Daoy (cell line): ENCODE data around the gene SIRT3. TPM values are rescaled to one million over a fixed set of nuclear protein-coding genes. Genes with fewer than 3 reads are reported as not detected.
"Not testable (repeated sequence)": the region's sequence is repeated elsewhere in the genome, so short reads cannot be mapped to it uniquely, and the experiment has no call there.

Experiments
- DNase-seq: peaks from one replicate; pipeline ENCODE4 v3.0.0-alpha.2; 2015; ENCODE audit warnings: low read depth
- total RNA-seq: library from RNA; depleted of rRNA; stranded (reverse); fragments of >200 nt; shearing (Covaris generic); gene quantifications from 2 replicates; pipeline ENCODE4 v1.2.3, GENCODE V29; 2014

The SIRT3 gene
- total RNA-seq, 1 experiment from 2014 or later: 5.4 TPM

GRCh38 chr11:240315-240714 is 4.2 kb upstream of the SIRT3 start:
- no peak for DNase-seq

GRCh38 chr11:238346-238745 is 2.2 kb upstream of the SIRT3 start:
- DNase-seq: not testable (repeated sequence)

GRCh38 chr11:236774-237767 is 929 bp upstream of the SIRT3 start, which contains the start of gene PSMD13:
PSMD13 (plus strand) TSS chr11:236976; CDS start chr11:237050, 74 bp downstream.
- peak; percentile 91 for DNase-seq

- DNase-seq: no peak
Observed at GRCh38 chr11:235609-235996, 539 bp downstream of the SIRT3 start.

- no peak for DNase-seq
Observed at GRCh38 chr11:235180-235579, 962 bp downstream of the SIRT3 start.

GRCh38 chr11:232783-233565 is 3.2 kb downstream of the SIRT3 start:
- no peak for DNase-seq

- DNase-seq: no peak
Observed at GRCh38 chr11:230431-230830, 5.7 kb downstream of the SIRT3 start.

GRCh38 chr11:227824-228379 is 8.2 kb downstream of the SIRT3 start:
- DNase-seq: no peak

GRCh38 chr11:225734-226453 is 10.2 kb downstream of the SIRT3 start:
- DNase-seq: peak; percentile 82

GRCh38 chr11:224424-224823 is 11.7 kb downstream of the SIRT3 start:
- DNase-seq: no peak

GRCh38 chr11:223884-224283 is 12.3 kb downstream of the SIRT3 start:
- DNase-seq: no peak

- no peak for DNase-seq
Observed at GRCh38 chr11:223026-223789, 12.9 kb downstream of the SIRT3 start.

GRCh38 chr11:221998-222789 is 13.9 kb downstream of the SIRT3 start:
- no peak for DNase-seq

GRCh38 chr11:221539-221938 is 14.6 kb downstream of the SIRT3 start:
- no peak for DNase-seq

- not testable (repeated sequence) for DNase-seq
Observed at GRCh38 chr11:220641-221215, 15.4 kb downstream of the SIRT3 start.

- DNase-seq: no peak
Observed at GRCh38 chr11:218815-219593, 17.1 kb downstream of the SIRT3 start.

GRCh38 chr11:217704-218103 is 18.4 kb downstream of the SIRT3 start:
- DNase-seq: no peak

- no peak for DNase-seq
Observed at GRCh38 chr11:216081-216974, 19.8 kb downstream of the SIRT3 start.
